Heart right ventricle (tissue), 16 donors: ENCODE results near the gene HEMK1. TPM values are rescaled to one million over a fixed set of nuclear protein-coding genes. Genes with fewer than 3 reads are reported as not detected.
A peak's percentile ranks its signal among the peaks of the same experiment; 100 is the strongest.

Experiments
- ATAC-seq, 8 donors: fragments of 200-7000 bp; cut with Tn5 transposase; one replicate each; pipeline ENCODE4 v1.9.1; 2020; ENCODE audit warnings: mild to moderate bottlenecking in 8 of 8, moderate library complexity in 8 of 8, moderate number of reproducible peaks in 1 of 8
- DNase-seq, 2 donors: peaks; one replicate each; pipeline ENCODE4 v3.0.0-alpha.2; 2020
- H3K27ac ChIP-seq, 10 donors: fragments of 200-600 bp; sonication (generic) in 2 of 10; one replicate each; pipeline versions ENCODE4 v1.5.0 to v1.8.0; 2020 to 2022; ENCODE audit warnings: mild to moderate bottlenecking in 3 of 10
- H3K27me3 ChIP-seq, 7 donors: fragments of 200-600 bp; one replicate each; pipeline ENCODE4 v1.8.0; 2021 to 2022; ENCODE audit warnings: mild to moderate bottlenecking in 2 of 7
- H3K36me3 ChIP-seq, 9 donors: fragments of 200-600 bp; sonication (generic) in 1 of 9; one replicate each; pipeline versions ENCODE4 v1.5.0 to v1.8.0; 2020 to 2022; ENCODE audit warnings: mild to moderate bottlenecking in 2 of 9
- H3K4me1 ChIP-seq, 9 donors: fragments of 200-600 bp; sonication (generic) in 1 of 9; one replicate each; pipeline versions ENCODE4 v1.5.0 to v1.8.0; 2020 to 2022; ENCODE audit warnings: mild to moderate bottlenecking in 4 of 9
- H3K4me3 ChIP-seq, 10 donors: fragments of 200-600 bp; sonication (generic) in 2 of 10; one replicate each; pipeline versions ENCODE4 v1.5.0 to v1.8.0; 2020 to 2022; ENCODE audit warnings: mild to moderate bottlenecking in 7 of 10, moderate library complexity in 2 of 10
- H3K9me3 ChIP-seq, 11 donors: fragments of 200-600 bp in 10 of 11; sonication (generic) in 2 of 11; one replicate each; pipeline versions ENCODE4 v1.5.0 to v1.8.0; 2013 to 2022; ENCODE audit warnings: mild to moderate bottlenecking in 2 of 11, control low read depth in 1 of 11, moderate library complexity in 1 of 11
- WGBS, 2 donors: extraction: QIAGEN DNeasy Blood & Tissue Kit; methylation state at CpG; one replicate each; pipeline ENCODE4 v1.1.7; 2013; ENCODE audit warnings: inconsistent platforms in 1 of 2; 5-methylcytosine and 5-hydroxymethylcytosine counted together
- intact Hi-C, 10 donors: fragments of 100-400 bp; cut with DNase I; formaldehyde crosslinking; loops; one replicate each; pipeline versions ENCODE4 v1.11.1 to v1.14.2; 2022
- polyA plus RNA-seq, 2 donors: library from polyadenylated mRNA; stranded (reverse); fragments of 200-250 nt; gene quantifications; one replicate each; pipeline ENCODE4 v1.2.3, GENCODE V29; 2013
- total RNA-seq, 10 donors: library from RNA; stranded (reverse); fragmentation: NEBNext Ultra II Directional in 3 of 10; extraction: Animal tissue kit (Norgen Biotek cat#: 25700) in 3 of 10; gene quantifications; one replicate each; pipeline versions ENCODE4 v1.2.1 to v1.2.4, GENCODE V29; 2021 to 2023
- TF ChIP-seq, protein P1 (sequence below), 9 donors: fragments of 200-600 bp; sonication (generic) in 2 of 9; IDR thresholded peaks; one replicate each; pipeline versions ENCODE4 v1.5.0 to v1.8.0; 2021 to 2022; ENCODE audit warnings: antibody characterized with exemption in 9 of 9, mild to moderate bottlenecking in 5 of 9, moderate library complexity in 1 of 9
- donor health status: Arrhythmogenic right ventricular cardiomyopathy.
- donor health status: ischemic (EF 13 %, LVEDD 7.1; RV severe dilation, severe dysfunction).
- donor health status: healthy with polysubstance abuse.
- donor health status: DM: no; HTN: yes; CAD: no.
- donor health status: DM: no; HTN: no; CAD: no.
- donor health status: ischemic (EF 25% LVEDD 6.9; RV normal size, moderate dysfunction).
- donor health status: ischemic (EF 25% LVEDD 5.7; RV mildly dilated, moderate dysfunction).
- donor health status: healthy.
- donor health status: DM: yes; HTN: yes; CAD: no.
- donor health status: Ischemic cardiomyopathy.
- donor health status: ischemic (EF 35%, LVEDD 5.7; RV mildly dilated, moderate dysfunction).
- donor health status: nonischemic (EF 11% LVEDD 7.7; RV severe dilation, severe dysfunction).
- donor health status: DM: yes; HTN: yes; CAD: no.
- donor health status: PGD.
- donor health status: ischemic (EF 29% LVEDD 5.4; RV normal size, mild dysfunction).
- donor health status: nonischemic (EF 23%, LVEDD 6.1; RV moderate dilation, normal function).

HEMK1 gene
- total and polyA plus RNA-seq, 12 donors = 10.6 to 19.0 (median 14.8) TPM

DNA sequence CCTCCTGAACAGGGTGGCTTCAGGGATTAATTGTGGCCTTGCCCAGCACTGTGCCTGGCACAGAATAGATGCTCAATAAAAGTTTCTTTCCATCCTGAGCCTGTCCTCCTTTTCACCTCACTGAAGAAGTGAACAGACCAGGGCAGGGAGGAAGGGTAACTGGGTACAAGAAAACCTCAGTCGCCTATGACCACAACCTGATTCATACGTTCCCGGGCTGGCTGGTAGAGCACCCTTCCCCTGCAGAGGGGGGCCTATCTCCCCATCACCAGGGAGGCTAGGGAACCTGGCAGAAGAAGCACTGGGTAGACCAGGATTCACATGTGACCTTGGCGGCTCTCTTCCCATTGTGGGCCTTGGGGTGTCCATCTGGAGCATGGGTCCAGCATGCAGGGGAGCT lies 38.1 kb upstream of the HEMK1 start:
- ATAC-seq = no peak
- no peaks in the 10 kb centered on the region for H3K36me3 ChIP-seq
- TF ChIP-seq, protein P1, sequence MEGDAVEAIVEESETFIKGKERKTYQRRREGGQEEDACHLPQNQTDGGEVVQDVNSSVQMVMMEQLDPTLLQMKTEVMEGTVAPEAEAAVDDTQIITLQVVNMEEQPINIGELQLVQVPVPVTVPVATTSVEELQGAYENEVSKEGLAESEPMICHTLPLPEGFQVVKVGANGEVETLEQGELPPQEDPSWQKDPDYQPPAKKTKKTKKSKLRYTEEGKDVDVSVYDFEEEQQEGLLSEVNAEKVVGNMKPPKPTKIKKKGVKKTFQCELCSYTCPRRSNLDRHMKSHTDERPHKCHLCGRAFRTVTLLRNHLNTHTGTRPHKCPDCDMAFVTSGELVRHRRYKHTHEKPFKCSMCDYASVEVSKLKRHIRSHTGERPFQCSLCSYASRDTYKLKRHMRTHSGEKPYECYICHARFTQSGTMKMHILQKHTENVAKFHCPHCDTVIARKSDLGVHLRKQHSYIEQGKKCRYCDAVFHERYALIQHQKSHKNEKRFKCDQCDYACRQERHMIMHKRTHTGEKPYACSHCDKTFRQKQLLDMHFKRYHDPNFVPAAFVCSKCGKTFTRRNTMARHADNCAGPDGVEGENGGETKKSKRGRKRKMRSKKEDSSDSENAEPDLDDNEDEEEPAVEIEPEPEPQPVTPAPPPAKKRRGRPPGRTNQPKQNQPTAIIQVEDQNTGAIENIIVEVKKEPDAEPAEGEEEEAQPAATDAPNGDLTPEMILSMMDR (IDR thresholded peaks at IDR 0.05) = no peak
- H3K9me3 ChIP-seq = no peaks in the 10 kb centered on the region
- H3K4me1 ChIP-seq = no peaks in the 10 kb centered on the region
- no peak for DNase-seq
- H3K27me3 ChIP-seq = peaks cover 0 to 24% (median 12%) of the 10 kb centered on the region in 7 donors
- no peak overlapping the region for H3K27ac ChIP-seq
- intact Hi-C loops = loop anchor here in 1 of 10 donors (10.0 kb wide), 1 partner anchor 156 kb away; no protein-coding TSS in a partner anchor
- no peak overlapping the region for H3K4me3 ChIP-seq
- WGBS, 2 donors = 94 to 96% methylated on average over 4 of the region's 4 CpGs

DNA sequence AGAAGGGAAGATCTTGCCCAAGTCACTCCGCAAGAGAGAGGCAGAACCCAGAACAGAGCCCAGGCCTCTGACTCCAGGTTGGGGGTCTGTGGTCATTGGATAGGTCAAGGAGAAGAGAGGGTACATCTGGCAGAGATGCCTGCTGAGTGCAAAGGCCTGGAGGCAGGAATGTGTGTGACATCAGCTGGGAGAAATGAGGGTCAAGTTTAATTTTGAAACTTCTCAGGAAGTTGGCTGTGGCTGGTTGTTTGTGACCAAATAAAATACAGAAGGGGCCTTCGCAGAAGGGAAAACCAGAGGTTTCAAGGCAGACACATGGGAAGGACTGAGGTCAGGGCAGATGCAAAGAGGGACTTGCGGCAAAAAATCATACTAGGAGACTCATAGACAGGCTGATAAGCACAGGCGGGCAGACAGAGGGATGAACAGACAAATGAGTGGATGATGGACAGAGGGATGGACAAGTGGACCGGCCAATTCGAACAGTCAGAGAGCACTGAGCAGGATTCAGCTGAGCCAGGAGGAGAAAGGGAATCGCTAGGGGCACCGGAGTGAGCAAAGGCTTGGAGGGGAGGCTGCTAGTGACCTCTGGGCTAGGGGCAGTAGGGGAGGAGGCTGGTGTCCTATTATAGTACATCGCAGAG lies 37.1 kb upstream of the HEMK1 start:
- H3K4me3 ChIP-seq = no peak overlapping the region
- ATAC-seq (peak in 1 of 8 donors; percentile 37), DNase-seq (no peak)
- no peaks in the 10 kb centered on the region for H3K9me3 ChIP-seq
- peak overlapping the region in 1 of 10 donors; percentile 6 for H3K27ac ChIP-seq
- no peaks in the 10 kb centered on the region for H3K4me1 ChIP-seq
- 78 to 80% methylated on average over 9 of the region's 9 CpGs for WGBS, 2 donors
- peaks cover 0 to 24% (median 12%) of the 10 kb centered on the region in 7 donors for H3K27me3 ChIP-seq
- TF ChIP-seq, protein P1 (IDR thresholded peaks at IDR 0.05) = no peak
- H3K36me3 ChIP-seq = no peaks in the 10 kb centered on the region
- intact Hi-C loops = loop anchor here in 1 of 10 donors (10.0 kb wide), 1 partner anchor 157 kb away; no protein-coding TSS in a partner anchor

DNA sequence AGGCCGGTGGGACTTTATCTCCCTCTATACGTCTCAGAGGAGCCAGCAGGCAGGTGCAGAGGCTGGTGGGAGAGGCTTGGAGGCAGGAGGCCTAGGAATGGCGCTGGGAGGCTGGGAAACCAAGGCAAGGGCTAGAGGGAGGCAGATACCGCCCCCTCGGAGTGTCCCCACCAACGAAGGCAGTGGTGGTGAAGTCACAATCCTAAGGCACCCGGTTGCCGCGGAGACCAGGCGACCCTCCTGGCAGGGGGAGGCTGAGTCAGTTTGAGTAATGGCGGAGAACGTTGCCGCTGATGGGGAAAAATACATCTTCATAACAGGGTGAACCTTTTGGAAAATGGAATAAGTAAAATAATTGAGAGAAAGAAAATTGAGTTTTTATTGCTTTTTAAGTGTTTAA lies 36.0 kb upstream of the HEMK1 start:
- H3K9me3 ChIP-seq = no peaks in the 10 kb centered on the region
- no peak for ATAC-seq
- no peak for DNase-seq
- WGBS, 2 donors = 76 to 82% methylated on average over 13 of the region's 13 CpGs
- TF ChIP-seq, protein P1 (IDR thresholded peaks at IDR 0.05) = no peak
- no peak overlapping the region for H3K27ac ChIP-seq
- H3K4me1 ChIP-seq = no peaks in the 10 kb centered on the region
- peaks cover 0 to 31% (median 16%) of the 10 kb centered on the region in 7 donors for H3K27me3 ChIP-seq
- intact Hi-C loops = loop anchor here in 1 of 10 donors (10.0 kb wide), 1 partner anchor 159 kb away; no protein-coding TSS in a partner anchor
- H3K36me3 ChIP-seq = no peaks in the 10 kb centered on the region
- H3K4me3 ChIP-seq = no peak overlapping the region

DNA sequence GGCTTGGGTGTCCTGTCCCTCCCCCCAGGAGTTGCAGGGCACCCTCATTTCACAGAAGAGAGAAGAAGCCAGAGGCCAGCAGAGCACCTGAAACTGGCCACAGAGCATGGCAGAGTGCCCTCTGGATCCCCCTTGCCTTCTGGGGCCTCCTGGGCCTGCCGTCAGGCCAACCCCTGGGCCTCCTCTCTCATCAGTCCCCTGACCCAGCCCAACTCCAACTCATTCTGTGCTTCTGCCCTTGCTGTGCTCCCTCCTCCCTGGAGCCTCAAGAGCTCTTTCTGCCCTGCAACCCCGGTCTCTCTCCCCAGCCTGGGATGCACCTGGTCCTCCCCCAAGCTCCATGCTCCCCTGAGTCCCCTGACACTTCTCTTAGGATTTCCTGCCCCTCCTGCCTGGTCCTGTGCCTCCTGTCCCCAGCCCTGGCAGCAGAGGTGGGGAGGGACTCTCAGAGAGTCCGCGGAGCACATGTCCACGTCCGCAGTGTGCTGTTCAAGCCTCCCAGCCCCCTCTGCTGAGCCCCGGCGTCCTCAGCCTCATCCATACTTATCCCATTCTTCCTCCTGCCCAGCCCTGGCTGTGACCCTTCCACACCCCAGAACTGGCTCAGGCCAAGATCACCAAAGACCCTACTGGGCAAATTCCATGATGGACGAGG lies 35.4 kb upstream of the HEMK1 start:
- Histone ChIP-seq H3K27me3 (peaks cover 0 to 25% (median 16%) of the 10 kb centered on the region in 7 donors), H3K4me3 (no peak overlapping the region), H3K36me3 (no peaks in the 10 kb centered on the region), H3K9me3 (no peaks in the 10 kb centered on the region), H3K27ac (no peak overlapping the region), H3K4me1 (no peaks in the 10 kb centered on the region)
- ATAC-seq (no peak), DNase-seq (no peak)
- intact Hi-C loops = loop anchor here in 1 of 10 donors (10.0 kb wide), 1 partner anchor 159 kb away; no protein-coding TSS in a partner anchor
- 50 to 56% methylated on average over 9 of the region's 9 CpGs for WGBS, 2 donors
- TF ChIP-seq, protein P1 (IDR thresholded peaks at IDR 0.05) = no peak
